Right renal cortex interstitium (tissue), 3 donors: ENCODE data around the gene CDH13. TPM values are rescaled to one million over a fixed set of nuclear protein-coding genes. Genes with fewer than 3 reads are reported as not detected.

Source experiments
- DNase-seq, 3 donors: peaks; one replicate each; pipeline ENCODE4 v3.0.0-alpha.2; 2013; ENCODE audit warnings: low read depth in 3 of 3, low spot score in 2 of 3
- polyA plus RNA-seq, 3 donors: library from polyadenylated mRNA; unstranded; fragments of 120-200 nt; gene quantifications; one replicate each; pipeline ENCODE4 v1.2.1, GENCODE V29; 2013; ENCODE audit not compliant: insufficient read length in 3 of 3

CDH13 gene
- polyA plus RNA-seq, 3 donors = 9.4 to 16.2 (median 14.7) TPM

GRCh38 chr16:82649766-82650165 lies 23.0 kb downstream of the CDH13 start:
- no peak for DNase-seq

- no peak for DNase-seq
Measured at GRCh38 chr16:82650804-82651203, 24.0 kb downstream of the CDH13 start.

GRCh38 chr16:82651921-82652601 lies 25.3 kb downstream of the CDH13 start:
- no peak for DNase-seq

GRCh38 chr16:82652826-82653225 lies 26.1 kb downstream of the CDH13 start:
- DNase-seq = no peak

- no peak for DNase-seq
Measured at GRCh38 chr16:82653550-82654511, 27.1 kb downstream of the CDH13 start.

GRCh38 chr16:82655072-82655714 lies 28.4 kb downstream of the CDH13 start:
- no peak for DNase-seq

GRCh38 chr16:82655720-82656490 lies 29.1 kb downstream of the CDH13 start:
- no peak for DNase-seq

GRCh38 chr16:82657239-82657638 lies 30.5 kb downstream of the CDH13 start:
- DNase-seq = no peak

- no peak for DNase-seq
Measured at GRCh38 chr16:82657786-82658185, 31.0 kb downstream of the CDH13 start.

GRCh38 chr16:82658796-82659195 lies 32.0 kb downstream of the CDH13 start:
- no peak for DNase-seq

GRCh38 chr16:82660075-82660645 lies 33.4 kb downstream of the CDH13 start:
- DNase-seq = no peak

GRCh38 chr16:82660966-82661365 lies 34.2 kb downstream of the CDH13 start:
- DNase-seq = no peak

- DNase-seq = no peak
Measured at GRCh38 chr16:82664181-82664580, 37.4 kb downstream of the CDH13 start.

- DNase-seq = no peak
Measured at GRCh38 chr16:82665025-82665424, 38.3 kb downstream of the CDH13 start.

GRCh38 chr16:82667437-82667836 lies 40.7 kb downstream of the CDH13 start:
- no peak for DNase-seq

- DNase-seq = no peak
Measured at GRCh38 chr16:82668094-82668493, 41.3 kb downstream of the CDH13 start.

GRCh38 chr16:82671741-82672140 lies 45.0 kb downstream of the CDH13 start:
- no peak for DNase-seq

GRCh38 chr16:82672676-82673075 lies 45.9 kb downstream of the CDH13 start:
- no peak for DNase-seq

- DNase-seq = no peak
Measured at GRCh38 chr16:82675300-82675699, 48.5 kb downstream of the CDH13 start.

GRCh38 chr16:82681592-82681991 lies 54.8 kb downstream of the CDH13 start:
- no peak for DNase-seq
